ELF-1 (cell line): ENCODE data around the gene KIF26B.

Source experiments
- DNase-seq: peaks from one replicate; pipeline ENCODE4 v3.0.0-alpha.2; 2016; ENCODE audit warnings: low read depth, low spot score

KIF26B gene

GRCh38 chr1:245463392-245464165, 308.8 kb downstream of the KIF26B start:
- no peak for DNase-seq

- no peak for DNase-seq
Measured at GRCh38 chr1:245464290-245464689, 309.5 kb downstream of the KIF26B start.

- no peak for DNase-seq
Measured at GRCh38 chr1:245465666-245466065, 310.9 kb downstream of the KIF26B start.

- DNase-seq, result no peak
Measured at GRCh38 chr1:245466261-245466660, 311.5 kb downstream of the KIF26B start.

GRCh38 chr1:245467804-245468203, 313.0 kb downstream of the KIF26B start:
- peak; percentile 63 for DNase-seq

- no peak for DNase-seq
Measured at GRCh38 chr1:245469006-245469405, 314.2 kb downstream of the KIF26B start.

- DNase-seq, result no peak
Measured at GRCh38 chr1:245469734-245470133, 314.9 kb downstream of the KIF26B start.

- no peak for DNase-seq
Measured at GRCh38 chr1:245475126-245475525, 320.3 kb downstream of the KIF26B start.

- DNase-seq, result no peak
Measured at GRCh38 chr1:245475961-245476516, 321.3 kb downstream of the KIF26B start.

- DNase-seq, result no peak
Measured at GRCh38 chr1:245477941-245478340, 323.2 kb downstream of the KIF26B start.

GRCh38 chr1:245480393-245481120, 325.8 kb downstream of the KIF26B start:
- DNase-seq, result no peak

GRCh38 chr1:245481261-245481660, 326.5 kb downstream of the KIF26B start:
- DNase-seq, result no peak

- peak; percentile 37 for DNase-seq
Measured at GRCh38 chr1:245483247-245483646, 328.5 kb downstream of the KIF26B start.

- DNase-seq, result peak; percentile 40
Measured at GRCh38 chr1:245484176-245484575, 329.4 kb downstream of the KIF26B start.

GRCh38 chr1:245485996-245486395, 331.2 kb downstream of the KIF26B start:
- DNase-seq, result no peak

GRCh38 chr1:245486775-245487470, 332.1 kb downstream of the KIF26B start:
- DNase-seq, result no peak

- DNase-seq, result peak; percentile 68
Measured at GRCh38 chr1:245488346-245489129, 333.8 kb downstream of the KIF26B start.

- no peak for DNase-seq
Measured at GRCh38 chr1:245489838-245490237, 335.1 kb downstream of the KIF26B start.

GRCh38 chr1:245493029-245493428, 338.2 kb downstream of the KIF26B start:
- no peak for DNase-seq

- no peak for DNase-seq
Measured at GRCh38 chr1:245495681-245496080, 340.9 kb downstream of the KIF26B start.

GRCh38 chr1:245500546-245500945, 345.8 kb downstream of the KIF26B start:
- no peak for DNase-seq
